HCT116 (cell line): ENCODE measurements around the gene TMIGD3. TPM values are rescaled to one million over a fixed set of nuclear protein-coding genes. Genes with fewer than 3 reads are reported as not detected.

Experiments
- ATAC-seq: fragments of 200-7000 bp; cut with Tn5 transposase; 2 replicates; pipeline ENCODE4 v1.9.1; 2020; ENCODE audit warnings: mild to moderate bottlenecking, moderate library complexity
- BruUV-seq: library from RNA; stranded (reverse); fragments of 400-500 nt; replicated peaks from 2 replicates; lab custom pipeline; 2021; lab: Mats Ljungman, UMichigan
- CTCF ChIA-PET: fragments of 300-600 bp; sonication (Branson Sonifier 250); formaldehyde crosslinking; loops from one replicate; lab custom pipeline; 2021; ENCODE audit warnings: antibody characterized with exemption; lab: Charles Lee
- POLR2A ChIA-PET: fragments of 300-600, 350-600 bp; sonication (Branson Sonifier 250); formaldehyde crosslinking; loops from one replicate; lab custom pipeline; 2021; ENCODE audit warnings: antibody characterized with exemption; lab: Charles Lee
- RAD21 ChIA-PET, 2 experiments: fragments of 300-600 bp; sonication (Branson Sonifier 250); formaldehyde crosslinking; loops; one replicate each; lab custom pipeline; 2023; ENCODE audit warnings: low total read pairs in 2 of 2; ENCODE audit not compliant: uncharacterized antibody in 2 of 2, unreplicated experiment in 2 of 2, low non-redundant PET in 1 of 2; lab: Charles Lee
- DNase-seq: peaks from one replicate; pipeline ENCODE4 v3.0.0-alpha.2; 2010; ENCODE audit warnings: low read depth, low spot score
- H2AFZ ChIP-seq: fragments of 200-600 bp; shearing (Covaris generic), sonication (generic); 2 replicates; pipeline ENCODE4 v1.6.1; 2017; ENCODE audit warnings: low read depth, mixed run types, mixed read lengths, antibody characterized with exemption, low read length; ENCODE audit not compliant: poor library complexity, severe bottlenecking
- H3K27ac ChIP-seq: 2 replicates; pipeline ENCODE4 v1.5.1; 2012; ENCODE audit warnings: low read depth, low read length
- H3K27me3 ChIP-seq: fragments of 200-600 bp; sonication (generic); 2 replicates; pipeline ENCODE4 v1.6.1; 2016; ENCODE audit warnings: mixed run types, low read length, mixed read lengths; ENCODE audit not compliant: insufficient read depth
- H3K36me3 ChIP-seq, 2 experiments: fragments of 200-500 bp in 1 of 2; fragments of 200-600 bp in 1 of 2; sonication (Bioruptor generic) in 1 of 2; sonication (generic) in 1 of 2; 2 replicates each; pipeline versions ENCODE4 v1.5.1 to v1.6.1; 2014 to 2016; ENCODE audit warnings: low read length in 2 of 2, inconsistent platforms in 1 of 2, mixed read lengths in 1 of 2, mixed run types in 1 of 2; ENCODE audit not compliant: insufficient read depth in 2 of 2, control insufficient read depth in 1 of 2
- H3K4me1 ChIP-seq, 2 experiments: fragments of 200-600 bp in 1 of 2; sonication (generic) in 1 of 2; 2 replicates each; pipeline versions ENCODE4 v1.5.1 to v1.6.1; 2012 to 2017; ENCODE audit warnings: low read length in 2 of 2, inconsistent platforms in 1 of 2, mild to moderate bottlenecking in 1 of 2, mixed read lengths in 1 of 2, mixed run types in 1 of 2, moderate library complexity in 1 of 2; ENCODE audit not compliant: insufficient read depth in 2 of 2, control insufficient read depth in 1 of 2
- H3K4me2 ChIP-seq: fragments of 200-600 bp; sonication (generic); 2 replicates; pipeline ENCODE4 v1.6.1; 2017; ENCODE audit warnings: mixed run types, low read length, mixed read lengths
- H3K4me3 ChIP-seq, 2 experiments: fragments of 200-600 bp in 1 of 2; sonication (generic) in 1 of 2; replicated peaks in 1 of 2; 2 replicates each; pipeline ENCODE4 v1.5.1; 2011 to 2016; ENCODE audit warnings: low read length in 2 of 2, control low read depth in 1 of 2, low read depth in 1 of 2, mild to moderate bottlenecking in 1 of 2, mixed read lengths in 1 of 2, mixed run types in 1 of 2
- H3K79me2 ChIP-seq: fragments of 200-600 bp; sonication (generic); 2 replicates; pipeline ENCODE4 v1.6.1; 2017; ENCODE audit warnings: mild to moderate bottlenecking, mixed run types, low read length, moderate library complexity, mixed read lengths; ENCODE audit not compliant: insufficient read depth
- H3K9ac ChIP-seq: fragments of 200-600 bp; sonication (generic); 2 replicates; pipeline ENCODE4 v1.6.1; 2016; ENCODE audit warnings: low read length, mixed read lengths
- H3K9me2 ChIP-seq: fragments of 200-600 bp; sonication (generic), shearing (Covaris generic); 2 replicates; pipeline ENCODE4 v1.6.1; 2017; ENCODE audit warnings: mixed run types, mild to moderate bottlenecking, moderate library complexity; ENCODE audit not compliant: insufficient read depth
- H3K9me3 ChIP-seq, 2 experiments: fragments of 200-500 bp in 1 of 2; fragments of 200-600 bp in 1 of 2; sonication (Bioruptor generic) in 1 of 2; sonication (generic) in 1 of 2; 2 replicates each; pipeline ENCODE4 v1.6.1; 2014 to 2017; ENCODE audit warnings: low read length in 2 of 2, mixed read lengths in 2 of 2, inconsistent platforms in 1 of 2, low read depth in 1 of 2, mild to moderate bottlenecking in 1 of 2, mixed run types in 1 of 2, moderate library complexity in 1 of 2; ENCODE audit not compliant: control insufficient read depth in 1 of 2, insufficient read depth in 1 of 2
- H4K20me1 ChIP-seq: fragments of 200-600 bp; sonication (generic), shearing (Covaris generic); 2 replicates; pipeline ENCODE4 v1.6.1; 2017; ENCODE audit warnings: mixed run types, mild to moderate bottlenecking, moderate library complexity; ENCODE audit not compliant: insufficient read depth
- EZH2 ChIP-seq: fragments of 200-600 bp; sonication (generic); IDR thresholded peaks from 2 replicates; pipeline ENCODE4 v1.6.1; 2017; ENCODE audit warnings: antibody characterized with exemption, mixed run types
- FOSL1 ChIP-seq: IDR thresholded peaks from 2 replicates; pipeline ENCODE4 v1.6.1; 2012; ENCODE audit warnings: low read depth
- POLR2AphosphoS5 ChIP-seq: IDR thresholded peaks from 2 replicates; pipeline ENCODE4 v1.6.1; 2011; ENCODE audit warnings: mild to moderate bottlenecking, low read depth, low read length, moderate library complexity
- SRF ChIP-seq: IDR thresholded peaks from 2 replicates; pipeline ENCODE4 v1.6.1; 2012; ENCODE audit warnings: low read depth
- TCF7L2 ChIP-seq: IDR thresholded peaks from 2 replicates; pipeline ENCODE4 v1.7.0; 2011; ENCODE audit warnings: borderline replicate concordance, inconsistent platforms; ENCODE audit not compliant: insufficient read depth, insufficient read length; ENCODE audit errors: extremely low read depth
- YY1 ChIP-seq: IDR thresholded peaks from 2 replicates; pipeline ENCODE4 v1.6.1; 2011; ENCODE audit warnings: low read length, low read depth, moderate library complexity, mild to moderate bottlenecking; ENCODE audit not compliant: insufficient replicate concordance; ENCODE audit errors: extremely low read depth
- ZNF274 ChIP-seq: fragments of 200-500 bp; sonication (Bioruptor generic); IDR thresholded peaks from 2 replicates; pipeline ENCODE4 v1.6.1; 2014; ENCODE audit warnings: mild to moderate bottlenecking, low read depth, low read length, inconsistent platforms
- intact Hi-C: fragments of 100-400 bp; cut with micrococcal nuclease; formaldehyde crosslinking; loops from 2 replicates; pipeline ENCODE4 v1.10.0; 2022
- total RNA-seq: library from RNA; stranded (reverse); gene quantifications from one replicate; pipeline ENCODE4 v1.2.1, GENCODE V29; 2021; ENCODE audit not compliant: unreplicated experiment
- TF ChIP-seq, protein P1 (sequence below): IDR thresholded peaks from 2 replicates; pipeline ENCODE4 v1.6.1; 2011; ENCODE audit warnings: mild to moderate bottlenecking, low read length, moderate library complexity; ENCODE audit not compliant: insufficient replicate concordance; ENCODE audit errors: extremely low read depth
- TF ChIP-seq, protein P2 (sequence below): IDR thresholded peaks from 2 replicates; pipeline ENCODE4 v1.6.1; 2012
- TF ChIP-seq, protein P3 (sequence below), 3 experiments: fragments of 200-600 bp in 1 of 3; sonication (generic) in 1 of 3; IDR thresholded peaks in 2 of 3; conservative IDR thresholded peaks in 1 of 3; 2 replicates each; pipeline ENCODE4 v1.5.1; 2012 to 2017; ENCODE audit warnings: low read depth in 2 of 3, low read length in 2 of 3, antibody characterized with exemption in 1 of 3, borderline replicate concordance in 1 of 3, control low read depth in 1 of 3, mild to moderate bottlenecking in 1 of 3, mixed read lengths in 1 of 3, mixed run types in 1 of 3, moderate library complexity in 1 of 3; ENCODE audit not compliant: insufficient read depth in 1 of 3
- TF ChIP-seq, protein P4 (sequence below): IDR thresholded peaks from 2 replicates; pipeline ENCODE4 v1.6.1; 2012; ENCODE audit warnings: low read depth

The TMIGD3 gene
- total RNA-seq, 1 experiment from 2014 or later = not detected

DNA sequence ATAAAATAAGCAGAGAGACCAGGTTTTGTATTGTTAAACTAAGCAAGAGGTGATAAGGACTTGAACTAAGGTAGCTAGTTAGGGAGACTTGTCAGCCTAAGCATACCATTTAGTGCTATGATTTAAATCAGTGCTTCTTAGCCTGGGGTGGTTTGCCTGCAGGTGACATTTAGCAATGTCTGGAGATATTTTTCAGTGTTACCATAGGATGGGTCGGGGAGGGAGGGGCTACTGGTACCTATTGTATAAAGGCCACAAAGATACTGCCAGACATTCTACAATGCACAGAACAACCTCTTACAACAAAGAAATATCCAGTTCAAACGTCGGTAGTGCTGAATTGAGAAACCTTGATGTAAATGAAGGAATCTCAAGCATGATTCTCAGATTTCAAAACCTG lies 50.9 kb downstream of the TMIGD3 start:
- H2AFZ ChIP-seq = no peak overlapping the region
- ChIA-PET POLR2A (no interaction called here), RAD21 (no interaction called here), CTCF (no interaction called here)
- DNase-seq = no peak
- no peaks in the 10 kb centered on the region for H3K27me3 ChIP-seq
- H3K27ac ChIP-seq = no peak overlapping the region
- no peak overlapping the region for H3K4me2 ChIP-seq
- H3K4me3 ChIP-seq = no peak overlapping the region
- TF ChIP-seq, protein P1, sequence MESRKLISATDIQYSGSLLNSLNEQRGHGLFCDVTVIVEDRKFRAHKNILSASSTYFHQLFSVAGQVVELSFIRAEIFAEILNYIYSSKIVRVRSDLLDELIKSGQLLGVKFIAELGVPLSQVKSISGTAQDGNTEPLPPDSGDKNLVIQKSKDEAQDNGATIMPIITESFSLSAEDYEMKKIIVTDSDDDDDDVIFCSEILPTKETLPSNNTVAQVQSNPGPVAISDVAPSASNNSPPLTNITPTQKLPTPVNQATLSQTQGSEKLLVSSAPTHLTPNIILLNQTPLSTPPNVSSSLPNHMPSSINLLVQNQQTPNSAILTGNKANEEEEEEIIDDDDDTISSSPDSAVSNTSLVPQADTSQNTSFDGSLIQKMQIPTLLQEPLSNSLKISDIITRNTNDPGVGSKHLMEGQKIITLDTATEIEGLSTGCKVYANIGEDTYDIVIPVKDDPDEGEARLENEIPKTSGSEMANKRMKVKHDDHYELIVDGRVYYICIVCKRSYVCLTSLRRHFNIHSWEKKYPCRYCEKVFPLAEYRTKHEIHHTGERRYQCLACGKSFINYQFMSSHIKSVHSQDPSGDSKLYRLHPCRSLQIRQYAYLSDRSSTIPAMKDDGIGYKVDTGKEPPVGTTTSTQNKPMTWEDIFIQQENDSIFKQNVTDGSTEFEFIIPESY = no peak
- TF ChIP-seq SRF (no peak), FOSL1 (no peak), YY1 (no peak), TCF7L2 (no peak), ZNF274 (no peak), POLR2AphosphoS5 (no peak), EZH2 (no peak)
- TF ChIP-seq, protein P2, sequence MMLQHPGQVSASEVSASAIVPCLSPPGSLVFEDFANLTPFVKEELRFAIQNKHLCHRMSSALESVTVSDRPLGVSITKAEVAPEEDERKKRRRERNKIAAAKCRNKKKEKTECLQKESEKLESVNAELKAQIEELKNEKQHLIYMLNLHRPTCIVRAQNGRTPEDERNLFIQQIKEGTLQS = no peak
- TF ChIP-seq, protein P3, sequence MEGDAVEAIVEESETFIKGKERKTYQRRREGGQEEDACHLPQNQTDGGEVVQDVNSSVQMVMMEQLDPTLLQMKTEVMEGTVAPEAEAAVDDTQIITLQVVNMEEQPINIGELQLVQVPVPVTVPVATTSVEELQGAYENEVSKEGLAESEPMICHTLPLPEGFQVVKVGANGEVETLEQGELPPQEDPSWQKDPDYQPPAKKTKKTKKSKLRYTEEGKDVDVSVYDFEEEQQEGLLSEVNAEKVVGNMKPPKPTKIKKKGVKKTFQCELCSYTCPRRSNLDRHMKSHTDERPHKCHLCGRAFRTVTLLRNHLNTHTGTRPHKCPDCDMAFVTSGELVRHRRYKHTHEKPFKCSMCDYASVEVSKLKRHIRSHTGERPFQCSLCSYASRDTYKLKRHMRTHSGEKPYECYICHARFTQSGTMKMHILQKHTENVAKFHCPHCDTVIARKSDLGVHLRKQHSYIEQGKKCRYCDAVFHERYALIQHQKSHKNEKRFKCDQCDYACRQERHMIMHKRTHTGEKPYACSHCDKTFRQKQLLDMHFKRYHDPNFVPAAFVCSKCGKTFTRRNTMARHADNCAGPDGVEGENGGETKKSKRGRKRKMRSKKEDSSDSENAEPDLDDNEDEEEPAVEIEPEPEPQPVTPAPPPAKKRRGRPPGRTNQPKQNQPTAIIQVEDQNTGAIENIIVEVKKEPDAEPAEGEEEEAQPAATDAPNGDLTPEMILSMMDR (IDR thresholded peaks at IDR 0.05 in 2 of 3, conservative IDR thresholded peaks at IDR 0.05 in 1 of 3; ENCODE audit: borderline replicate concordance in 1 of 3, insufficient read depth in 1 of 3, low read depth in 2 of 3, low read length in 2 of 3) = no peak
- TF ChIP-seq, protein P4, sequence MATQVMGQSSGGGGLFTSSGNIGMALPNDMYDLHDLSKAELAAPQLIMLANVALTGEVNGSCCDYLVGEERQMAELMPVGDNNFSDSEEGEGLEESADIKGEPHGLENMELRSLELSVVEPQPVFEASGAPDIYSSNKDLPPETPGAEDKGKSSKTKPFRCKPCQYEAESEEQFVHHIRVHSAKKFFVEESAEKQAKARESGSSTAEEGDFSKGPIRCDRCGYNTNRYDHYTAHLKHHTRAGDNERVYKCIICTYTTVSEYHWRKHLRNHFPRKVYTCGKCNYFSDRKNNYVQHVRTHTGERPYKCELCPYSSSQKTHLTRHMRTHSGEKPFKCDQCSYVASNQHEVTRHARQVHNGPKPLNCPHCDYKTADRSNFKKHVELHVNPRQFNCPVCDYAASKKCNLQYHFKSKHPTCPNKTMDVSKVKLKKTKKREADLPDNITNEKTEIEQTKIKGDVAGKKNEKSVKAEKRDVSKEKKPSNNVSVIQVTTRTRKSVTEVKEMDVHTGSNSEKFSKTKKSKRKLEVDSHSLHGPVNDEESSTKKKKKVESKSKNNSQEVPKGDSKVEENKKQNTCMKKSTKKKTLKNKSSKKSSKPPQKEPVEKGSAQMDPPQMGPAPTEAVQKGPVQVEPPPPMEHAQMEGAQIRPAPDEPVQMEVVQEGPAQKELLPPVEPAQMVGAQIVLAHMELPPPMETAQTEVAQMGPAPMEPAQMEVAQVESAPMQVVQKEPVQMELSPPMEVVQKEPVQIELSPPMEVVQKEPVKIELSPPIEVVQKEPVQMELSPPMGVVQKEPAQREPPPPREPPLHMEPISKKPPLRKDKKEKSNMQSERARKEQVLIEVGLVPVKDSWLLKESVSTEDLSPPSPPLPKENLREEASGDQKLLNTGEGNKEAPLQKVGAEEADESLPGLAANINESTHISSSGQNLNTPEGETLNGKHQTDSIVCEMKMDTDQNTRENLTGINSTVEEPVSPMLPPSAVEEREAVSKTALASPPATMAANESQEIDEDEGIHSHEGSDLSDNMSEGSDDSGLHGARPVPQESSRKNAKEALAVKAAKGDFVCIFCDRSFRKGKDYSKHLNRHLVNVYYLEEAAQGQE = no peak
- peaks cover 21 to 23% of the 10 kb centered on the region in 2 experiments; a peak in 3 of 4 replicates for H3K36me3 ChIP-seq
- no TSS peak for BruUV-seq
- peaks cover 96% of the 10 kb centered on the region for H3K79me2 ChIP-seq
- intact Hi-C loops = no loop called here
- H3K9ac ChIP-seq = no peak overlapping the region
- H4K20me1 ChIP-seq = peaks cover 9% of the 10 kb centered on the region; the same call in 1 of the 2 replicates
- H3K4me1 ChIP-seq = peaks cover 10 to 18% of the 10 kb centered on the region in 2 experiments
- H3K9me2 ChIP-seq = no peaks in the 10 kb centered on the region
- H3K9me3 ChIP-seq = no peaks in the 10 kb centered on the region
- no peak for ATAC-seq
